Dermis microvascular lymphatic vessel endothelial cell (primary cell): ENCODE data around the gene DNPH1. TPM values are rescaled to one million over a fixed set of nuclear protein-coding genes. Genes with fewer than 3 reads are reported as not detected.

Source experiments
- DNase-seq, 2 donors: peaks; one replicate each; pipeline versions ENCODE4 v3.0.0 to v3.0.0-alpha.2; 2010; ENCODE audit warnings: low read depth in 2 of 2
- total RNA-seq: library from RNA; depleted of rRNA; stranded (reverse); fragments of >200 nt; gene quantifications from 2 replicates; pipeline ENCODE4 v1.2.1, GENCODE V29; 2014

DNPH1 gene
- total RNA-seq, 1 donor from 2014 or later: 63.5 TPM

GRCh38 chr6:43246301-43247113, 17.2 kb upstream of the DNPH1 start:
- DNase-seq: no peak

DNA sequence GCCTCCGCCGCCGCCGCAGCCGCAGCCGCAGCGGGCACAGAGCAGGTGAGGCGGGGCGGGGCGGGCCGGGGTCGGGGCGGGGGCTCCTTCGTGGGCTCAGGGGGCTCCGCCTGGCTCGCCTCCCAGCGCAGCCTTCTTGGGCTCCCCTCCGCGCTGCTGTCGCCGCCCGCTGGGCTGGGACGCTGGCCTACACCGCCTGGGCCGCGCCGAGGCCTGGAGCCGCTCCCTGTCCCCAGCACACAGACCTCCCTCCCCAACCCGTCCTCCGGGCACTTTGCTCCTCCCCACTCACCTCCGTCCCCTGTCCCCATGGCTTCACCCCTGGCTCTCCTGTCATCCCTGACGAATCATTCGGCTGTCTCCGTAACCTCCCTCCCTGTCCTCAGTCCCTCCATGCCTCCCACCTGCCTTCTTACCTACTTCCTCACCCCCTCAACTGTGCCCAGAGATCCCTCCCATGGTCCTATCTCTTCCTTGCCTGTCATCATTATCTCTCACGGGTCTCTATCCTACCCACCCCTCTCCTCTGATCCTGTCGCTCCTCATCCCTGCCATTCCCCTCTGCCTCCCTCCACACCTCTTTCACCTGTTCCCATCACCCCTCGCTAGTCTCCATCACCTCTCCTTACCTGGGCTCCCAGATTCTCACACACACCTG, 14.5 kb upstream of the DNPH1 start:
- no peak for DNase-seq

DNA sequence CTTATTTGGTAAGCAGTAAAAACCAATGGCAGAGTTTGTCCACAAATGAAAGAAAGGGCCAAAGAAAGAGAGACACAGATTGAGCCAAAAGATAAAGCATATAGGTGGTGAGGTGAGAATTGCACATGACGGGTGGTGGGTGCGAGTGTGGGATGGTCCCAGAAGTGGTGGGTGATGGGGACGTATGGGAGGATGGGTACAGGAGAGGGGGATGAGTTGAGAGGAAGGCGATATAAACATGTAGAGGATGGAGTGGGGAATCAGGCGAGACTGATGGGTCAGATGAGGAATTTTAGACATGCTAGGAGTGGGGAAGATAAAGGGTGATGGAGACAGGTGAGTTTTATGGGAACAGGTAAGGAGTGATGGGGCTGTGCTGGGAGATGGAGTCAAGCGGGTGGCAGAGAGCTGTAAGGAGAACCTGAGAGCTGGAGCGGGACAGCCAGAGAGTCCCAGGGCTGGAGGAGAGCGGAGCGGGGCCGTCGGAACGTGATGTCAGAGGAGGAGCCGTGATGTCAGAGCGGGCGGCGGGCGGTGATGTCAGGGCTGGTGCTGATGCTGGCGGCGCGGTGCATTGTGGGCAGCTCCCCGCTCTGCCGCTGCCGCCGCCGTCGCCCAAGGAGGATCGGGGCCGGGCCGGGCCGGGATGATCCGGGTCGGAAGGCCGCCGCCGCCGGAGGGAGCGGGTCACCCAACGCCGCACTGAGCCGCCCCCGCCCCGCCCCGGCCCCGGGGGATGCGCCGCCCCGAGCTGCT, 13.8 kb upstream of the DNPH1 start, which contains the start of gene TTBK1:
Gene TTBK1 (plus strand): TSS at position 574 of the 756 bp plus-strand sequence. CDS start 3,180 bp downstream, outside the sequence.
- no peak for DNase-seq

- DNase-seq: no peak
Observed at GRCh38 chr6:43241446-43241845, 12.2 kb upstream of the DNPH1 start.

- DNase-seq: no peak
Observed at GRCh38 chr6:43240950-43241349, 11.7 kb upstream of the DNPH1 start.

- DNase-seq: no peak
Observed at GRCh38 chr6:43239054-43239453, 9.8 kb upstream of the DNPH1 start.

DNA sequence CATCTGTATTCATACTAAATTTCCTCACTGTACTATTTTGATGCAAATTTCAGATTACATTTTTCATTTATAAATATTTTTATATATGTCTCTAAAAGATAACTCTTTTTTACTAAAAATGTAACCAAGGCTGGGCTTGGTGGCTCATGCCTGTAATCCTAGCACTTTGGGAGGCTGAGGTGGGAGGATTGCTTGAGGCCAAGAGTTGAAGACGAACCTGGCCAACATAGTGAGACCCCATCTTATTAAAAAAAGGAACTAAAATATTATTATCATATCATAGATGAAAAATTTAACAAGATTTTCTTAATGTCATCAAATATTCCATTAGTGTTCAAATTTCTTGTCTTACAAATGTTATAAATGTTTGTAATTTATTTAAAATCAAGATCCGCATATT, 6.6 kb upstream of the DNPH1 start:
- DNase-seq: no peak

GRCh38 chr6:43231735-43232450, 2.6 kb upstream of the DNPH1 start:
- DNase-seq: no peak

DNA sequence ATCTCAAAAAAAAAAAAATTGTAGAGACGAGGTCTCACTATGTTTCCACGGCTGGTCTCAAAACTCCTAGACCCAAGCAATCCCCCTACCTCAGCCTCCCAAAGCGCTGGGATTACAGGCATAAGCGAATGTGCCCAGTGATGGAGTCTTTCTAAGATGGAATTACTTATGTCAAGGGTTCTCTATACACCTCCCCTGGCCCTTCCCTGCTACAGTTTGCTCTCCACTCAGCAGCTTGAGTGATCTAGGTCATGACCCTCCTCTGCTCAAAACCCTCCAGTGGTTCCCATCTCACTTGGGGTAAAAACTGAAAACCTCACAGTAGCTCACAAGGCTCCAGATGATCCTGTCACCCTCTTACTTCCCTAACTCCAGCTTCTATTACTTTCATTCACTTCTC, 1.8 kb upstream of the DNPH1 start:
- no peak for DNase-seq

DNA sequence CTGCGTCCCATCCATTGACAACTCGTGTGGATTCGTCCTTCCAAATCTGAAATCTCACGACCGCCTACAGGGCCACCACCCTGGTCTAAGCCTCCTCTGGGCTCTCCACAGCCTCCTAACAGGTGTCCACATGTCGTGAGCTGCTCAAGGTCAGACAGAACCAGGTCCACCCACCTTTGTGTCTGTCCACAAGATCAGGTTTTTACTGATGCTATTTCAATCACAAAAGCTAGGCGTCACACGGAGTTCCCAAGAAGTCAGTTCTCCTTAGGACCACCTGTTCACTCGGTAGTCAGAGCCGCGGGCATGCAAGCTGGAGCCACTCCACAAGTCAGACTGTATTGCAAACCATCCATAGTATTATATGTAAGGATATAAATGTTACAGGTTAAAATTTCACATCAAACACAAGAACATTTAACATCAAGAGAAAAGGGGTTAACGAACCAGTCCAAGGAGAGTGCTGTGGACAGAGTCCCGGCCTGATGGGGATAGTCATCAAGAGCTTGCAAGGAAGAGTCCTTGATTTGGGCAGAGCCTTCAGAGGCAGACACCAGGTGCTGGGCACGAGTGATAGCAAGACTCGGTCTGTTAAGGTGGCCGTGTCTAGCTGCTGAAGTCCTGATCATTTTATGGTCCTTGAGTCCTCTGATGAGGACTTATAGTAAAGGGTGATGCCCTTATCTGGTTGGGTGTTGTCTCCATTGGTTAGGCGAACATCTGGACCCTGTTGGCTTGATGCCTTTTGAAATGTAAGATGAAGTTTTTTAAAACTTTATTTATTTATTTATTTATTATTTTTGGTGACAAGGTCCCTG, 731 bp upstream of the DNPH1 start:
- no peak for DNase-seq

- DNase-seq: no peak
Observed at GRCh38 chr6:43226192-43226851, 3.0 kb downstream of the DNPH1 start.

DNA sequence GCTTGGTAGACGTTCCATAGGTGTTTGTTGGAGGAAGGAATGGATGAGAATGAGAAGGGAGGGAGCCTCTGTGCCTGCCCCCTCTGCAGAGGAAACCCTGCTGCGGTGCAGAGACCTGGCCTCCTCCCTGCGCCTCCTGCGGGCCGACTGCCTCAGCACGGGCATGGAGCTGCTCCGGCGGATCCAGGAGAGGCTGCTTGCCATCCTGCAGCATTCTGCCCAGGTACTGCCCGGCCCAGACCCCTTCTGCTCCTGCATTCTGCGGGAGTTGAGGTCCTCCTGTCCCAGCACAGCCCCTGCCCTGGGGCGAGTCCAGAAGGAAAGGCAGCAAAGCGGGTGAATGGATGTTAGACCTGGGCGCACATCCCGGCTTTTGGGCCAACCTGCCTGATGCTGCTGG, 6.1 kb downstream of the DNPH1 start:
- no peak for DNase-seq

- DNase-seq: no peak
Observed at GRCh38 chr6:43222418-43223059, 6.7 kb downstream of the DNPH1 start.

DNA sequence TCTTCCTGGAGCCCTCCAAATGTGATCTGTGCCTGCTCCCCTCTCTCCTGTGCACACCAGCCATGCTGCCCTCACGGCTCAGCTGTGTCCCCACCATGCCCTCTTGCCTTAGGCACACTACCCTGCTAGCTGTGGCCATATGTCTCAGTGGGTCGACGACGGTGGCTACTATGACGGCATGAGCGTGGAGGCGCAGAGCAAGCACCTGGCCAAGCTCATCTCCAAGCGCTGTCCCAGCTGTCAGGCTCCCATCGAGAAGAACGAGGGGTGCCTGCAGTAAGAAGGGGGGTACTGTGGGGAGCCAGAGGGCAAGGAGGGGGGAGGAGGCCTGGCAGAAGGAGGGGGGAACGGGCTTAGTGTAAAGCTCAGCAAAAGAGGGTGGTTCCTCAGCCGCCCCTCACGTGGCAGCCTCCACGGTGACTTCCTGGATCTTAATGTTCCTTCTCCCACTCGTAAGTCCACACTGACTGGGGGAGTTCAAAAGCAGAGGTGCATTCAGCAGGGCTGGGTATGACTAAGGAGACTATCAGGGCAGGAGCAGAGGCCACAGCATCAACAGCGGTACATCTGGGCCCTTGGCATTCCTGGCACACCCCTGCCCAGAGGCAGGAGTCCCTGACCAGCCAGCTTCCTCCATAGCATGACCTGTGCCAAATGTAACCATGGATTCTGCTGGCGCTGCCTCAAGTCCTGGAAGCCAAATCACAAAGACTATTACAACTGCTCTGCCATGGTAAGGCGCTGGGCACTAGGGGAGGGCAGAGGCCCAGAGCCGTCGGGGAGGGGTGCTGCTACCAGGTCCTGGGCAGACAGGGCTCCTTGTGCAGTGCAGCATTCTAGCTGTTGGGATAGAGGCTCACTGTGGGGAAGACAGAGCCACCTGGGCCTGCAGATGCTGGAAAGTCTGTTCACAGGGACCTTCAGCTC, 8.0 kb downstream of the DNPH1 start:
- no peak for DNase-seq

DNA sequence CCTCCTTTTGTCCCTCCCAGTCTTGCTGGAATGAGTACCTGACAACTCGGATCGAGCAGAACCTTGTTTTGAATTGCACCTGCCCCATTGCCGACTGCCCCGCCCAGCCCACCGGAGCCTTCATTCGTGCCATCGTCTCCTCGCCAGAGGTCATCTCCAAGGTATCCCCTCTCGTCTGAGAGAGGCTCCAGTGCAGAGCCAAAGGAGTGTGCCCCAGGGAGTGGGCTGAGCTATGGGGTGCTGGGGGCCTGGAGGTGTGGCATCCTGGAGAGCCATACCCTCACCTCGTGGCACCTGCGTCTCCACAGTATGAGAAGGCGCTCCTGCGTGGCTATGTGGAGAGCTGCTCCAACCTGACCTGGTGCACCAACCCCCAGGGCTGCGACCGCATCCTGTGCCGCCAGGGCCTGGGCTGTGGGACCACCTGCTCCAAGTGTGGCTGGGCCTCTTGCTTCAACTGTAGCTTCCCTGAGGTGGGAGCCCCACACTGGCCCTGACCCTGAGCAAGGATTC, 8.8 kb downstream of the DNPH1 start:
- no peak for DNase-seq

DNA sequence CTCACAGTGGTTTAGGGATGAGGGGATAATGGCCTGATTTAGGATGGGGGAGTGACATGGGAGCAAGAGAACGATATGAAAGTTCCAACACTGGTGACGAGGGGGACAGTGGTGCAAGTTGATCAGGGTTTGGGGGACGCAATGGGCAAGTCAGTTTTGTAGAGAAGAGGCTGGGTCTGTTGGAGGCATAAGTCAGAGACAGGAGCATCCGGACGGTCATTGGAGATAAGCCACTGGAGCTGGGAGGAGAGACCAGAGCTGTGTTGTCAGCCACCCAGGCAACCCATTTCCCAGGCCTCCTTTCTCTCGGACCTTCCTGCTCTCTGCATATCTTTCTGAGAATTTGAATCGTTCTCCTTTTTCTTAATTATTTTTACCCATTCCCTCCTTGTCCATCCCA, 9.5 kb downstream of the DNPH1 start:
- no peak for DNase-seq

DNA sequence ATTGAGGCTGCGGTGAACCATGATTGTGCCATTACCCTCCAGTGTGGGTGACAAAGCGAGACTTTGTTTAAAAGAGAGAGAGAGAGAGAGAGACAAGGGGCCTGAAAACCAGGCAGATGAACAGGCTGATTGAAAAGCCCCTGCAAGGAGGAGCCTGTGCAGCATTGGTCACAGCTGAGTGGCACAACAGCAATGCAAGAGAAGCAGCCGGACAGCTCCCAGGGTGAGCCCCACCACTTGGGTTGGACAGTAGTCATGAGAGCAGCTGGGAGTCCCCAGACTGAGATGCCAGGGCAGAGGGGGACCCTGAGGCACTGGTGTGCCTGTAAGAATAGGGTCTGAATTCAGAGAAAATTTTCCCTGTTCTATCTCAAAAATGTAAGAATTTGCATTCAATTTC, 10.2 kb downstream of the DNPH1 start:
- no peak for DNase-seq

GRCh38 chr6:43217351-43217750, 11.9 kb downstream of the DNPH1 start:
- no peak for DNase-seq
